Endometrium (tissue), 2 donors: ENCODE data around the gene TRMT2B.
"Not testable (repeated sequence)": the region's sequence is repeated elsewhere in the genome, so short reads cannot be mapped to it uniquely, and the experiment has no call there.

Experiments used
- FAIRE-seq: peaks from 2 replicates; lab custom pipeline; 2012; peaks lifted over from hg19 to GRCh38; lab: Jason Lieb, UNC
- donor health status: control.
- donor health status: control.

The TRMT2B gene

GRCh38 chrX:100999451-100999850 is 52.5 kb downstream of the TRMT2B start:
- no peak for FAIRE-seq

GRCh38 chrX:100995469-100995868 is 56.4 kb downstream of the TRMT2B start:
- FAIRE-seq = no peak

GRCh38 chrX:100994352-100995281 is 57.3 kb downstream of the TRMT2B start:
- no peak for FAIRE-seq

DNA sequence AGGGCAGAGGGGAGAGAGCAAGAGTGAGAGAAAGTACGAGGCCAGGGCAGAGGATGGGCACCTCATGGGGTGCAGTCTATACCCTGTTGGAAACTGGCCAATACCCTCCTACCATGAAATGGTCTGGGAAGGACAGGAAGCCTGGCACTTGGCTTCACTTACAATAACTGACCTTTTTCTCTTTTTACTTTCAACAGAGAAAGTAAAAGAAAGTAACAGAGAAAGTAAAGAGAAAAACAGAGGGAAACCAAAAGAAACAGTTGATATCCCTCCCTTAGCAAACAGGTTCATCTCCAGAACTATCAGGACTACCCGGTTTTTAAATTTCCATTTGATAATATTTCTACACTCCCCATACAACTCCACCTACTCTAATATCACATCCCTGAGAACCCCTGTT is 61.8 kb downstream of the TRMT2B start:
- no peak for FAIRE-seq

DNA sequence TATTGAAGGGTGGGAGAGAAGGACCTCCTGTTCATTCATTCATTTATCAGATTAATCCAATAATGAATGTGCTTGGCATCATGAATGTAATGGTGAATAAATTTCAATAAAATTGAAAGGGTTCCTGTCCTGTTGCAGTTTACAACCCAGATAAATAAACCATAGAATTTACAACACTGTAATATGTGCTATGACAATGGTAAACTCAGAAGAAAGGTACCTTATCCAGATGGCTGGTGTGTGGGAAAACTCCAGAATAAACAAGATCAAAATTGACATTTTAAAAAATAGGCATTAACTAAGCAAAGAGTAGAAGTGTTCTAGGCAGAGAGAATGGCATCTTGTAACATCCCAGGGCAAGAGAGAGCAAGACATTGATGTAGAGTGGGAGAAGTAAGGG is 67.1 kb downstream of the TRMT2B start:
- FAIRE-seq = no peak

GRCh38 chrX:100981498-100981845 is 70.4 kb downstream of the TRMT2B start:
- not testable (repeated sequence) for FAIRE-seq

GRCh38 chrX:100980608-100981497 is 71.1 kb downstream of the TRMT2B start:
- FAIRE-seq = no peak

- FAIRE-seq = no peak
Measured at GRCh38 chrX:100979881-100980607, 71.9 kb downstream of the TRMT2B start.

DNA sequence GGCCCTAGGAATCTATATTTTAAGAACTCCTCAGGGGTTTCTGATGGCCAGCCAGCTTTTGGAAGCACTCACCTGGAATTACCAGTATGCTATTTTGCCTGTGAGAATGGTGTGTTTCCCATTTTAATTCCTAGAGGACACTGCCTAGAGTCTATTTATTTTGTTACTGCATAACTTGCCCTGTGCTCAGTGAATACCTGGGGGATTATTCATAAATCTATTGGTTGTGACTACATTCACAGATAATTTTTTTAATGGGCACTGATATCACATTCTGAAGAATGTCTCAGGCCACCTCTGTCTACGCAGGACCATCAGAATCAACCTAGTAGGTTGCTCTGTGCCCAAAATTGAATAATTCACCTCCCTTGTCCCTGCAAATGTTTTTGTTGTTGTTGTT is 75.7 kb downstream of the TRMT2B start:
- FAIRE-seq = no peak

DNA sequence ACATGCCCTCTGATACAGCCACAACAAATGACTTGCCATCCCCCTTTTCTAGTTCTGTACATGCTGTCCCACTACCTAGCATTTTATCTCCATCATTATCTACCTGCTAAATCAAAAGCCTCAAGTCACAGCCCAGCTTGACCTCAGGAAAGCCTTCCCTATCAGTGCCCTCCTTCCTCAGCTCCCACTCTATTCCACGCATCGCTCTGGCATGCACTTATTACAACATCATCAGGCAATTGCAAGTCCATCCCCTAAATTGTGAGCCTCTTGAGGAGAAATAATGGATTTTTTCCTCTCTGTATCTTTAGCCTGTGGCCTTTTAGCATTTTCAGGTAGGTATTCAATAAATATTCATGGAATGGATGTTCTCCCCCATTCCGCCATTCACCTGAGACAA is 76.7 kb downstream of the TRMT2B start:
- FAIRE-seq = no peak

DNA sequence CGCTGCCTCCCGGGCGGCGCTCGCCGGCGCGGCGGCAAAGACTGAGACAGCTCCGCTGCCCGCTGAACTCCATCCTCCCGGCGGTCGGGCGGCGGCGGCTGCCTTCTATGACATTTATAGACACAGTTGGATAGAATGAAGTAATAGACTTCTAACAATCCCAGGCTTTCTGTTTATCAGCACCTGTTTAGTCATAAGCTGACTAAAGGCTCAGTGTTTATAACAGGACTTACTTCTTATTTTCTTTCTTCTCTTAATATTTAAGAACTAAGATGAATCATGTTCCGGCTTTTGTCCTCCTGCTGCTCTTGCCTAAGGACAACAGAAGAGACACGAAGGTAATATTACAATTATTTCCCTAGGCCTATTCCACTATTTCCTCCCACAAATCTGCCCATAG is 78.5 kb downstream of the TRMT2B start:
- no peak for FAIRE-seq

- no peak for FAIRE-seq
Measured at GRCh38 chrX:100969936-100970335, 82.0 kb downstream of the TRMT2B start.

- no peak for FAIRE-seq
Measured at GRCh38 chrX:100969408-100969807, 82.5 kb downstream of the TRMT2B start, which contains the start of gene ARL13A. ARL13A (plus strand) TSS chrX:100969708; CDS start chrX:100973690, 3,982 bp downstream.

DNA sequence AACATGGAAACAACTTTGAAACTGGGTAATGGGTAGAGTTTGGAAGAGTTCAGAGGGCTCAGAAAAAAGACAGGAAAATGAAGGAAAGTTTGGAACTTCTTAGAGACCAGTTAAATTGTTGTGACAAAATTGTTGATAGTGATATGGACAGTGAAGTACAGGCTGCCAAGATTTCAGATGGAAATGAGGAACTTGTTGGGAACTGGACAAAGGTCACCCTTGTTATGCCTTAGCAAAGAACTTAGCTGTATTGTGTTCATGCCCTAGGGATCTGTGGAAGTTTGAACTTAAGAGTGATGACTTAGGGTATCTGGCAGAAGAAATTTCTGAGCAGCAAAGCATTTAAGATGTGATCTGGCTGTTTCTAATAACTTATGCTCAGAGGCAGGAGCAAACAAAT is 87.5 kb downstream of the TRMT2B start:
- FAIRE-seq = no peak

DNA sequence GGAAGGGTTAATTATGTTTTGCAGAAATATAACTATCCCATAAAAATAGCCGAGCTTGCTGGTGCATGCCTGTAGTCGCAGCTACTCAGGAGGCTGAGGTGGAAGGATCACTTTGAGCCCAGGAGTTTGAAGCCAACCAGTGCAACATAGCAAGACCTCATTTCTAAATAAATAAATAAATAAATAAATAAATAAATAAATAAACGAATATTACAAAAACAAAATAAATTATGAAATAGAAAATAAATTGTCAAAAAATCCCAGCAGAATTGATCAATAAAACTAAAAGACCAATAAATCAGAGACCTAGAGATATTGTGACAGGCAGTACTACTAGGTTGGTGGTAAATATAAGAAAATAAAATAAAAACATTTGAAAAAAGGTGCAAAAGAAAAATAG is 89.1 kb downstream of the TRMT2B start:
- no peak for FAIRE-seq
